Measurements from ENCODE around the gene RCAN3. TPM values are rescaled to one million over a fixed set of nuclear protein-coding genes. Genes with fewer than 3 reads are reported as not detected.
"Not testable (repeated sequence)": the region's sequence is repeated elsewhere in the genome, so short reads cannot be mapped to it uniquely, and the experiment has no call there.

The RCAN3 gene
- total RNA-seq, 1 experiment from 2014 or later = 10.2 TPM

DNA sequence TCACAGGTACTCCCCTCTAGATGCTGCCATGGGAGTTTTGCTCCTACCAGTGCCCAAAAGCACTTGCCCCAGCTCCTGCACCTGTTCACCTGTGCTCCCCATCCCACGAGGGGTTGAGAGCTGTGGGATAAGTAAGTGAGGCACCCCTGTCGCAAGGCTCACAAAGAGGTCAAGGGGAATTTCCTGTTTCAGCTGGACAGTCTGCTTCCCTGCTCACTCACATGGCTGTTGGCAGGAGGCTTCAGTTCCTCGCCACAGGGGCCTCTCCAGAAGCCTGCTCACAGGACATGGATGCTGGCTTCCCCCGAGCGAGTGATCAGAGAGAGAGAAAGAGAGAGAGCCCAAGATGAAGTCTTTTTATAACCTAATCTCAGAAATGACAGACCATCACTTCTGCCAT is 44.6 kb downstream of the RCAN3 start:
- no TSS peak for BruUV-seq (replicated peaks)
- intact Hi-C loops (cut with micrococcal nuclease; ENCODE audit: unreplicated experiment) = no loop called here

DNA sequence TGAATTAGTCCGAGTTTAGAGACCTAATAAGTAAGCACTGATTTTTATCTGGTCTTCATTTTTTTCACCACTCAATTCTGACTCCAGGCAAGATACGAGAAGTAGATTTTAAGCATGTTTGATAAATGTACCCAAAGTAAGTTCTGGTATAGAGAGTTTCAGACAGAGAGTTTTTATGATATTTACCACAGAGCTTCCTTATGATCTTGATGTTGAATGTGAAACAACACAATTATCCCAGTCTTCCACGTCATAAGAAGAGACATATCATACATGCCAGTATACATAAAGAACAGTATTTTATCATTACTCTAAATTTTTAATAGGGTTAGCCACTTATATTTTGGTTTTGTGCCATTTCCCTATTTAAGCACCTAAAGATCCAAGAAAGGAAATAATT is 45.4 kb downstream of the RCAN3 start:
- Histone ChIP-seq H3K4me1 (peaks cover 35% of the 10 kb centered on the region), H3K36me3 (ENCODE audit: control insufficient read depth, insufficient read depth, low read length) (no peaks in the 10 kb centered on the region), H3K27me3 (replicated peaks; ENCODE audit: control insufficient read depth, insufficient read depth, low read length) (no peaks in the 10 kb centered on the region), H3K4me3 (ENCODE audit: low read depth, low read length) (no peak overlapping the region), H3K9me3 (no peaks in the 10 kb centered on the region)
- BruUV-seq (replicated peaks) = no TSS peak
- TF ChIP-seq, protein P1, sequence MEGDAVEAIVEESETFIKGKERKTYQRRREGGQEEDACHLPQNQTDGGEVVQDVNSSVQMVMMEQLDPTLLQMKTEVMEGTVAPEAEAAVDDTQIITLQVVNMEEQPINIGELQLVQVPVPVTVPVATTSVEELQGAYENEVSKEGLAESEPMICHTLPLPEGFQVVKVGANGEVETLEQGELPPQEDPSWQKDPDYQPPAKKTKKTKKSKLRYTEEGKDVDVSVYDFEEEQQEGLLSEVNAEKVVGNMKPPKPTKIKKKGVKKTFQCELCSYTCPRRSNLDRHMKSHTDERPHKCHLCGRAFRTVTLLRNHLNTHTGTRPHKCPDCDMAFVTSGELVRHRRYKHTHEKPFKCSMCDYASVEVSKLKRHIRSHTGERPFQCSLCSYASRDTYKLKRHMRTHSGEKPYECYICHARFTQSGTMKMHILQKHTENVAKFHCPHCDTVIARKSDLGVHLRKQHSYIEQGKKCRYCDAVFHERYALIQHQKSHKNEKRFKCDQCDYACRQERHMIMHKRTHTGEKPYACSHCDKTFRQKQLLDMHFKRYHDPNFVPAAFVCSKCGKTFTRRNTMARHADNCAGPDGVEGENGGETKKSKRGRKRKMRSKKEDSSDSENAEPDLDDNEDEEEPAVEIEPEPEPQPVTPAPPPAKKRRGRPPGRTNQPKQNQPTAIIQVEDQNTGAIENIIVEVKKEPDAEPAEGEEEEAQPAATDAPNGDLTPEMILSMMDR (IDR thresholded peaks at IDR 0.05; ENCODE audit: insufficient read depth in 1 of 2, low read depth in 1 of 2, low read length in 1 of 2, severe bottlenecking in 1 of 2, unreplicated experiment in 1 of 2) = no peak
- Mint-ChIP-seq H3K36me3 (ENCODE audit: insufficient read depth, unreplicated experiment) (peaks cover 7% of the 10 kb centered on the region), H3K4me1 (ENCODE audit: low read depth, unreplicated experiment) (peaks cover 25% of the 10 kb centered on the region), H3K9me3 (ENCODE audit: unreplicated experiment) (no peaks in the 10 kb centered on the region), H3K4me3 (ENCODE audit: unreplicated experiment) (no peak overlapping the region), H3K27ac (ENCODE audit: unreplicated experiment) (no peak overlapping the region), H3K27me3 (ENCODE audit: insufficient read depth, unreplicated experiment) (no peaks in the 10 kb centered on the region)
- intact Hi-C loops (cut with micrococcal nuclease; ENCODE audit: unreplicated experiment) = no loop called here
- ChIA-PET POLR2A (no interaction called here), CTCF (interaction anchor here (0.6 kb wide), 1 partner anchor 135 kb away, joined by 3 read pairs; no protein-coding TSS in a partner anchor)
- DNase-seq = no peak

More for the DNA sequence above, 44.6 kb downstream of the RCAN3 start:
- Mint-ChIP-seq H3K4me3 (ENCODE audit: unreplicated experiment) (no peak overlapping the region), H3K4me1 (ENCODE audit: low read depth, unreplicated experiment) (peaks cover 21% of the 10 kb centered on the region), H3K9me3 (ENCODE audit: unreplicated experiment) (no peaks in the 10 kb centered on the region), H3K27ac (ENCODE audit: unreplicated experiment) (no peak overlapping the region), H3K27me3 (ENCODE audit: insufficient read depth, unreplicated experiment) (no peaks in the 10 kb centered on the region), H3K36me3 (ENCODE audit: insufficient read depth, unreplicated experiment) (peaks cover 4% of the 10 kb centered on the region)
- no peaks in the 10 kb centered on the region for H3K36me3 ChIP-seq (ENCODE audit: control insufficient read depth, insufficient read depth, low read length)
- CTCF ChIA-PET = no interaction called here
- no peak for DNase-seq
- no peaks in the 10 kb centered on the region for H3K9me3 ChIP-seq
- POLR2A ChIA-PET = no interaction called here
- no peaks in the 10 kb centered on the region for H3K27me3 ChIP-seq (replicated peaks; ENCODE audit: control insufficient read depth, insufficient read depth, low read length)
- H3K4me1 ChIP-seq = peaks cover 34% of the 10 kb centered on the region
- TF ChIP-seq, protein P1 (IDR thresholded peaks at IDR 0.05; ENCODE audit: insufficient read depth in 1 of 2, low read depth in 1 of 2, low read length in 1 of 2, severe bottlenecking in 1 of 2, unreplicated experiment in 1 of 2) = no peak
- H3K4me3 ChIP-seq (ENCODE audit: low read depth, low read length) = no peak overlapping the region

DNA sequence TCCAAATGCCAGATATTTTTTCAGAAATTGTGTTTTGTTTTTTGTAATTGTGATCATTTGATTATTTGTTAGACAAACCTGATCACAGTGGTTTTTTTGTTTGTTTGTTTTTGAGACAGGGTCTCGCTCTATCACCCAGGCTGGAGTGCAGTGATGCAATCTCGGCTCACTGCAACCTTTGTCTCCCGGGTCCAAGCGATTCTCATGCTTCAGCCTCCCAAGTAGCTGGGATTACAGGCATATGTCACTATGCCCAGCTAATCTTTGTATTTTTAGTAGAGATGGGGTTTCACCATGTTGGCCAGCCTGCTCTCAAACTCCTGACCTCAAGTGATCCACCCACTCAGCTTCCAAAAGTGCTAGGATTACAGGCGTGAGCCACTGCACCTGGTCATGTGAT is 46.6 kb downstream of the RCAN3 start:
- H3K9me3 Mint-ChIP-seq (ENCODE audit: unreplicated experiment); H3K4me3 Mint-ChIP-seq (ENCODE audit: unreplicated experiment); H3K36me3 ChIP-seq (ENCODE audit: control insufficient read depth, insufficient read depth, low read length); H3K36me3 Mint-ChIP-seq (ENCODE audit: insufficient read depth, unreplicated experiment); H3K27ac Mint-ChIP-seq (ENCODE audit: unreplicated experiment); H3K27me3 ChIP-seq (replicated peaks; ENCODE audit: control insufficient read depth, insufficient read depth, low read length); H3K4me3 ChIP-seq (ENCODE audit: low read depth, low read length); CTCF ChIA-PET; intact Hi-C loops (cut with micrococcal nuclease; ENCODE audit: unreplicated experiment); POLR2A ChIA-PET; DNase-seq; BruUV-seq (replicated peaks); H3K9me3 ChIP-seq; H3K27me3 Mint-ChIP-seq (ENCODE audit: insufficient read depth, unreplicated experiment): not testable (repeated sequence)
- H3K4me1 Mint-ChIP-seq (ENCODE audit: low read depth, unreplicated experiment) = peaks cover 21% of the 10 kb centered on the region
- peaks cover 27% of the 10 kb centered on the region for H3K4me1 ChIP-seq

Data from Caco-2 (cell line).